Lower leg skin (tissue), 3 donors: ENCODE data around the gene WDR55.
"Not testable (repeated sequence)": the region's sequence is repeated elsewhere in the genome, so short reads cannot be mapped to it uniquely, and the experiment has no call there.

Source experiments
- CTCF ChIP-seq, 3 donors: fragments of 450-650 bp; IDR thresholded peaks; one replicate each; pipeline ENCODE4 v1.5.1; 2016; ENCODE audit warnings: antibody characterized with exemption in 3 of 3, mild to moderate bottlenecking in 3 of 3, moderate library complexity in 2 of 3
- POLR2A ChIP-seq, 2 donors: fragments of 450-650 bp; IDR thresholded peaks; one replicate each; pipeline ENCODE4 v1.6.1; 2016 to 2017; ENCODE audit warnings: antibody characterized with exemption in 2 of 2, mild to moderate bottlenecking in 1 of 2, moderate library complexity in 1 of 2

- TF ChIP-seq CTCF, POLR2A (IDR thresholded peaks at IDR 0.05): not testable (repeated sequence)
These were observed 6.3 kb downstream of the WDR55 start for GRCh38 chr5:140671035-140671434.
